Measurements from ENCODE around the gene CTNNAL1.

The CTNNAL1 gene

DNA sequence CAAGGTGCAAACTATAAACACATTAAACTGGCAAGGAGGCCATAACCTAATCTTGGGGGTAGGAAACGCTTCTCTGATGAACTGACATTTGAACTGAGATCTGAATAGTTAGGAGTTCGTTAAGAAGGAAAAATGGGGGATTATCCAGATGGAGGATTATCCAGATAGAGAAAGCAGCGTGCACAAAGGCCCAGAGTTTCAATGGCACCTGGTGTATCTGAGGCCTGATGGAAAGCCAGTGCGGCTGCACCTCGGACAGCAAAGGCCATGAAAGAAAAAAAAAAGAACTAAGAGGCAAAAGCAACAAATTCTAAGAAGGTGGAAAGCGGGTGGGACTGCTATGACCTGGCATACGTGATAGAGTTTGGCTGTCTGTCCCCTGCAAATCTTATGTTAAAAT lies 13.0 kb upstream of the CTNNAL1 start:
- no peak for FAIRE-seq

DNA sequence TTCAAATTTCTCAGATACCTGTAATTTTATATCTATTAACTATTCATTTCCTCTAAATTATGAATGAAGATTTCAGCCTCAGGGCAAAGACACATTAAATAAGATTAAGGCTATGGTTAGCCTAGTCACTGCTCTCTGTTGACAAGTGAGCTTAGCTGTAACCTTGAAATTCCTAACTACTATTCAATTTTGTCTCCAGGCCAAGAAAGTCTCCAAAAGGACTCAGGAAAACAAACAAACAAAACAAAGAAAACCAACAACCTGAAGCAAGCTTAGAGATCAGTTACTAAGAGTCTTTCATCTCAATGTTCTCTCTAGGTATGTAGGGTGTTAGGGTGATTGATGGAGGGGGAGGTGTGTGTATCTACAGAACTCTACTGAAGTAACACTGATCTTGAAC lies 9.6 kb upstream of the CTNNAL1 start:
- FAIRE-seq, result no peak

DNA sequence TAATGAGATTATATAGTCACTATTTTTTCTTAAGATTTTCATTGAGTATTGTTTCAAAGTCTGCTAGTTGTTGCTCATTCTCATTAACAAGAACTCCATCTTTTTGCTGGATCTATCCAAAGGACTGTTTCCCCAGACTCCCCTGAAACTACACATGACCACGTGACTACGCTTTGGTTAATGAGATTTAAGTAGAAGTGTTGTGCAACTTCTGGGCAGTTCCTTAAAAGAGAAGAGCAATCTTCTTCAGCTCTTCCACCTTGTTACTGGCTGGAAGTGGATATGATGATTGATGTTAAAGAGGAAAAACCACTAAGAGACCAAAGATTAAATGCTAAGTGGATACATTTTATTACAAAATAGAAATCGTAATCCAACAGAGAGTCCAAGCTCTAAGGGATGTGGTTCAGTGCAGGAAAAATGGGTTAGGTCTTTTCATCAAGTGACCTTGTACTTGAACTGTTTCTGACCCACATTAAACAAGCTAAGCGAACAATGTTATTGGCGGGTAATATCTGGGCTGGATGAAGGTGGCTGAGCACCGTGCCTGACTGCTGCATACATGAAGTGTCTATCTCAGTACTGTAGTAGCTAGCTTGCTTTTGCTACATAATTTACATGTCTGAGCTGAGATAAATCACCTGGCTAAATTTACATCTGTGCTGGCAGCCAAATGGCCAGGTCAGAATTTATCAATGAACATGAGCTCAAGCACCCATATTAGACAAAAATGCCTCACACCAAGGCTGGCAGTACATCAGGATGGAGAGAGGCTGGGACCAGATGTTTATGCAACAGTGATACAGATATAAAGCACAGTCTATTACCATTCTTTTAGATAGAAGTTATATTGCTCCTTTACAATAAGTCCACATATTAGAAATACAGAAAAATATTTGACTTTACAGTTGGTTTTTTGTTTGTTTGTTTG lies 7.5 kb upstream of the CTNNAL1 start:
- FAIRE-seq, result no peak

DNA sequence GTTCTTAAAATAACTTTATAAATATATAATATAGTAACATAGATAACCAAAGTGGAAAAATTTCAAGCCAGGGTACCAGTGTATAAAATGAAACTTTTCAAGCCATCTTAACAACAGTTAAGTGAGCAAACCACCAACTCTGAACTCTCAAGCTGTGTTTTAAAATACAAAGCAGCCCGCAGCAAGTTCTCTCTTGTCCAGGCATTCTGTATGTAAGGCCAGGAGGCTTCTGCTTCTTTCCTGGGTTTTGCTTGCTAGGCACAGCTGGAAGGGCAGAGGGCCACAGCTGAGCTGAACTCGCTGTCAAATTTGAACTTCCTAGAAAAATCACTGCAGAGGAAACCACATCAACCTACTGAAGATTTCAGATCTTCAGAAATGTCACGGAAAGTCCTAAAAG lies 6.8 kb upstream of the CTNNAL1 start:
- no peak for FAIRE-seq

DNA sequence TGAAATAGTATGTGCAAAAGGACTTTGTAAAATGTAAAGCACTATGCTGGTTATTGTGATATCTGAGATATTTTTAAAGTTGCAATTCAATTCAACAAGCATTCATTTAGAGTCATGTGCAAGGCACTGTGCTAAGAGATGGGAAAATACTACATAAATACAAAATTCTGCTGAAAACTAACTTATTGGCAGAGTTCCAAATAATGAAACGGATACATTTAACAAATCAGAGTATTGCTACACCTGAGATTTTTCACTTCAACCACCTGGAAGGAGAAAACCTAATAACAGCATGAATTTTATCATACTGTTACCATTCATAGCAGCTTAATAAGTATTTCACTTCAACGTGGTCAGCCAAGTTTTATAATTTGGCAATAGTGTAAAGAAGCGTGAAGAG lies 6.1 kb upstream of the CTNNAL1 start:
- no peak for FAIRE-seq

DNA sequence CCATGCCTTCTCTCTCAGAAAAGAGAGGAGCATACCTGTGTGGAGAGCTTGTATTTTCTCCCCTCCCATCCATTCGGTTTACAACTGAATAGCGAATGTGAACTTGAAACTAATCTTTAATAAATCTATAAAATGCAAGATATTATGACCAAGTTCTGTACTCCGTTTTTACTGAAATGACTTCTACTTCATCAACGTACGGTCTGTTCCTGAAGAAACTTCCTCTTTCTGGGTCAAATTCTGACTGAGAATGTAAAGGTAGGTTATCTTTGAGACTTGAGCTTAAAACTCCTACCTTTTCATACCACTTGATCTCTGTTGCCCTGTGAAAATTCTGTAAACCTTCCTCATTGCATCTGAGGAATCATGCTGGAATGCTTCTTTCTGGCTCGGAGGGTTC lies 4.2 kb upstream of the CTNNAL1 start:
- no peak for FAIRE-seq

DNA sequence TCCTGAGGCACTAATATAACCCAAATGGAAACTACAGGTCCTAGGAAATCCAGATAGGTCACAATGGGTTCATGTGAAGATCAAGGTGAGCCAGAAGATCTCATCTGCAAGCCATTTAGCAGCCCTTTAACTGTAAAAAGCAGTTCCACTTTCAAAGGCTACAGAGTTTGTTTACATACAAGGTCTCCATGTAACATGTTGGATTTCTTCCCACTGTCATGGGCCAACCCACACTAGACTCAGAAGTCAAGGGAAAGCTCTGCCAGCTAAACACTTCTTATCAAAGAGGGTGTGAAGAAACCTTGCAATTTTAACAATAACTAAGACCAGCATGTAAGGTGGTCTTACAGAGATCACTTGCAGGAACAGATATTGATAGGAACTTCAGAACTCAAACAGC lies 3.8 kb upstream of the CTNNAL1 start:
- FAIRE-seq, result no peak

DNA sequence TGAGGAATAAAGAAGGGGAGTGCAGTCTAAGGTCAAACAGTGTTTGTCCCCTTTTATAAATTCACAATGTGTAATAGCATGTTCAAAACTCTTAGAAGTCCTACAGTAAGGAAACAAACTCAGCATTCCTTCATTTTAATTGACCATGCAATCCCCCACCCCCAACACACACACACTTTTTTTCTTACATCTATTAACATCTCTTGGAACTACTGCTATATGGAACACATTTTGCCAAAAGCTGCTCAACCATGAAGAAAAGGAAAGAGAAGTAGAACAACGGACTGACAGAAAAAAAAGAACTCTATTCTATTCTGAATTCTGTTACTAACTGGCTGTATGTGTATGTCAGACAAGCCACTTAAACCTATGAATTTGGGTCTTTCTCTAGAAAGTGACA lies 2.8 kb upstream of the CTNNAL1 start:
- no peak for FAIRE-seq

DNA sequence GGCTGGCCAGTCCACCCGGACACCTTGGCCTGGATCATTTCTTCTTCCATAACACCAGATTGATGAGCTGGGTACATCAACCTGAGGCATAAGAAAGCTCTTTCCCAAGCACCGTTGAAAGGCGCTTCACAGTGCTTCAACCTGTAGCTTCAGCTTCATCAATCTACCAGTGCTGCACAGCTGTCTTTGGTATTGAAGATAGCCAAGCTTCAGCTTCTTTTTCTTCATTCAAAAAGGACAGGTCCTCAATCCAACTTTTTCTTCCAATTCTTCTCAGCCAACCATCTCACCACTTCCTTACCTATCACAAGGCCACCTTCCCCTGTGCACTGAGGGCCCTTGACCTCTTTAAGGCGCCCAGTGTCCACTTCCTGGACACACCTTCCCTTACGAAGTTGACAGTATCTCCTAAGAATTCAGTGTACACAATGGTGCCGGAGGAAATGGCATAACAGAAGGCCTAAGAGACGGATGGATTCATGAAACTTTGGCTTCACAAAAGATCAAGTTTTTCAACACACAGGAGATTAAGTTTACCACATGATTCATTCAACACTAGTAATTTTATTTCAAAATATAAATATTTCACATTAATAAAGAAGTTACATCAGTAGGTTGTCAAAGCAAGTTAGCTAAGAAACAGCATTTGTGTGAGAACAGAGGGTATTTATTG lies 1.4 kb upstream of the CTNNAL1 start:
- FAIRE-seq, result no peak

DNA sequence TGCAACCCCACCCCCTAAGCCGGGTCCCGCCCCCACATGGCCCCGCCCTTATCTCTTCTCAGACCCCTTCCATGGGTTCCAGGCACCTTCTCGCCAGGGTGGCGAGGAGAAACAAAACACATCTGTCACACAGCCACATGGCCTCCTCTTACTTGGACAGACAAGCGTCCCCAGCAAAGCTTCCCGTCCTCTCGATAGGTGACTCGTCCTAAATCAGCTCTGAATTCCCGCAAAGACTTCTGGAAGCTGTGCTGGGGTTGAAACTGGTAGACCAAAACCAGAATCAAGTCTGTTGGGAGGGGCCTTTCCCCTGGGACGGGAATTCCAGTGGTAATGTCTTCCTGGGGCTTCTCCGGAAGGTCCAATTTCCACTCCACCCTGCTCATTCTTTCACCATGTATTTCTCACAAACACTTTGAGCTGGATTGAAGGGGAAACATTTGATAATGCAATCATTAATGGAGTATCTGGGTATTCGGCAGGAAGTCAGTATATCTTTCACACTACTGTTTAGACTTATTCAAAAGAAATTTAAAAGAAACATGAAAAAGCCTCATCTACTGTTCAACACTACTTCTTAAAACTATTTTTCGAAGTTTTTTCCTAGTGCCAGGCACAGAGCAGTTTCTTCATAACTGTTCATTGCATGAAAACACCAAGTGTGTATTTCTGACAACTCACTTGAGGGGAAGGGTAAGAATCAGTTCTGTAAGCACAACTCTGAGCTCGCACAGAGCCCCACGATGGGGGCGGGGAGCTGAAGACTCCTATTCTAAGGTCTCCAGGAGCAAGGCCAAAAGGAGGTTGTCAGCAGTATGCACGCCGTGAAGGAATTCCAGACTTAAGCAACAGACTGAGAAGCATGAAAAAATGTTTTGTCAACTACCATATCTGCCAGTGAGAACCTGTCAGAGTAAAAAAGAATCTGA lies 644 bp upstream of the CTNNAL1 start:
- no peak for FAIRE-seq

DNA sequence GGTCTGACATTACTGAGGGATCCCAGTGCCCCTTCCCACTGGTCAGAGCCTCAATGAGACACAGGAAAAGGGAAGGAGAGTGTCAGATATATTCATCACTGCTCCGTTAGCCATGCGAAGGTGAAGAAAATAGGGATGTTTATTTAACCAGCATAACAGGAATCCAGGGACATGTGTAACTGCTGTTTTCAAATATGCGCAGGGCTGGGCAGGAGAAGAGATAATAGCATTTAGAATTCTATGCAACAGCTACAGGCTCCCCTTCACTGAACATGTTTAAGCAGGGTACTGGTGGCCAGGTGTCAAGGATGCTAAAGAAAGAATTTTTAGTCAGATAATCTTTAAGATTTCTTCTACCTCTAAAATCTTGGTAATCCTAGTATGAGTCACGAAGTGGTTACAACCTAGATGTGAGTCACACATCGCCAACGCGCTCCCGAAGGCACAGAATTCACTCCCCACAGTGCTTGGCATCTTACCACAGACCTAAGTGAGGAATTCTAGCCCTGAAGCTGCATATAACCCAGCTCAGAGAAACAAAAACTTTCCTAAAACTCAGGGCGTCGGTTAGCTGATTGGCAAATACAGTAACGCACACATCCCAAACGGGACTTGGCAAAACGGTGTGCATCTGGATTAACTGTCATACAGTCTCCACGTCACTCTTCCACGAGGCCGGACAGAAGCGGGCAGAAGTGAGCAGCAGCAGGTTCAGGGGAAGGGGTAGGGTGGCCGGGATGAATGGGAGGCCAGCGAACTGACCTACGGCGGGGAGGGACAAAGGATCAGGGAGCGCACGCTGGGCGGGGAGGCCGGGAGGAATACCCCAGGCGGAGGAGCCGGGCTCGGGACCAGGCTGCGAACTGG lies 1.1 kb downstream of the CTNNAL1 start:
- FAIRE-seq, result no peak

DNA sequence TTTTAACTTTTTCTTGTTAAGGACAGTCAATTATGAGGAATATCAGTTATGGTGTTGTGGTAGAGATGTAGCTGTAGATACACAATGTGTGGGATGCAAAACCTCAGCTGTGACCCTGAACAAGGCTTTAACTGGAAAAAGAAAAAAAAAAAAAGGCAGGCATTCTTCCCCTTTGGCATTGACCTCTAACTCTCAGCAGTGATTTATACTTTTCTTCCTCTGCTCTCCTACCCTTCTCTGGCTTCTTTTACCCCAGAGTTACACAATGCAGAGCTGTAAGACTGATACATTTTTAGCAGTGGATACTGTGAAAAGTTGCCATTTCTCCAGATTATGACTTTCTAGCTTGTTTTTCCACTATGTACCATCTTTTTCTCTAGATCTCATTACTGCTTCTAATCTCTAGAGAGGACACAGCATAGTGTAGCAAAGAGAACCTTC lies 2.0 kb downstream of the CTNNAL1 start:
- FAIRE-seq, result no peak

DNA sequence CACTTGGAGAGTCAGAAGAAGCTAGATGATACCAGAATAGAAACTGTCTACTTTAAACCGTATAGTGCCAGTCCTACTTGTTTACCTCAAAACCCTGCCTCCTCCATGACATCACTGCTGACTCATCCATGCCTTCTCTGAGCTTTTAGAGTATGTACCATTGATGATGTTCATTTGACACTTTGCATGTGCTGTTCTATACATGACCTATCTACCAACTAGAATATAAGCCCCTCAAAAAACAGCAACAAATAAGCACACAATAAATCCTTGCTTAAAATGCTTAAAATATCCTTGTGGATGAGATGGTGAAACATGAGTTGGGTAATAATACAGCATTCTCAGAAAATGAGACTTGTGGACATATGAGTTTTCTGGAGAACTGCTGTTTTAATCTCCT lies 2.6 kb downstream of the CTNNAL1 start:
- no peak for FAIRE-seq

DNA sequence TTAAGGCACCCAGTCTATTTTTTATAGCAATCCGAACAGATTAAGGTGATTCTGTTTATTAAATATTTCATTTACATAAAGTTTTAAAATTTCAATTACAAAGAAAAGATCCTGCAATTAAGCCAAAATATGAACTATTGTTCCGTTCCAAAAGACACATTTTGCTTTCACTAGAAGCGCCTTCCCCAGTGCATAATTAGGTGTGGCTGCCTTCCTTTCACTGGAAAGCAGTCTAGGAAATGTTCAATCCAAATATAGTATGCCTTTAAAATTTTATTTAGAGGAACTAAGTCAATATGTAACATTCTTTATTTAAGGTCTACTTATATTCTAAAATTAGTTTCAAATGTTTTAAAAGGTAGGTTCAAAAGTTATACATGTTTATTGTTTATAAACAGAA lies 7.6 kb downstream of the CTNNAL1 start:
- no peak for FAIRE-seq

DNA sequence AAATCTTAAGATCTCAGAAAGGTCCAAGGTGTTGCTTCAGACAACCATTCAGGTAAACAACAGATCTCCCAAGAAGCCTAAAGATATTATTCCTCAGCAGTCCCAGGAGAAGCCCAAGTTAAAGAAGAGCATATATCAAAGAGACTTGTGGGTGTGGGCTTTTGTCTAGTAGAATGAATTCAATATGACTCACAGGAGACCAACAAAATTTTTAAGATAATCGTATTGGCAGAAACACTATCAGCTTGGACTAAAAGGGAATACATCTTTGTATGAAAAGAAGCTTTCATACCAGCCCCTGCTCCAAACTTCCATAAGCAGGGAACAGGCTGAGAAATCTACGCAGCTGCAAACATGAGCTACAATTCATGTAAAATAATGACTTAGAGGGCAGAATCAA lies 10.2 kb downstream of the CTNNAL1 start:
- FAIRE-seq, result no peak

DNA sequence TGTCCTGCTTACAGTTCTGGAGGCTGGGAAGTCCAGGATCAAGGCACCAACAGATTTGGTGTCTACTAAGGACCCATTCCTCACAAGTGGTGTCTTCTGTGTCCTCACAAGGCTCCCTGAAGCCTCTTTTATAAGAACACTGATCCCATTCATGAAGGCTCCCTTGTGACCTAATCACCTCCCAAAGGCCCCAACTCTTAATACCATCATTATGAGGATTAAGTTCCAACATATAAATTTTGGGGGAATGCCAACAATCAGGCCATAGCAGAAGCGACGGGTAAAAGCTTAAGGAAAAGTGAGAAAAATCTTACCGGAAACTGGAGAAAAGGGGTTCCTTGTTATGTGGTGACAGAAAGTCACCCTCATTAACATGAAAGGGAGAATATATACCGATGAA lies 11.2 kb downstream of the CTNNAL1 start:
- no peak for FAIRE-seq

DNA sequence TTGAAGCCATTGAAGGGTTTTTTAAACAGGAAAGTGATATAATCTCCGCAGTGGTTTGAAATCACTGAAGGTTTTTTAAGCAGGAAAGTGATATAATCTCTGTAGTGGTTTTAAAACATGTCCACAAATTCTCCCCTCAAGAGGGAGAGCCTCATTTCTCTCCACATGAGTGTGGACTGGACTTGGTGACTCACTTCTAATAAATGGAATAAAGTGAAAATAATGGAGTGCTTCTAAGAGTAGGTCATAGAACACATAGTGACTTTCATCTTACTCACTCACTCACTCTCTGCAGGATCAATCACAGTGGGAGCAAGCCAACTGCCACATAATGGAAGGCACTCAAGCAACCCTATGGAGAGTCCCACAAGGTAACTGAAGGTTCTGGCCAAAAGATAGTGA lies 12.0 kb downstream of the CTNNAL1 start:
- no peak for FAIRE-seq

DNA sequence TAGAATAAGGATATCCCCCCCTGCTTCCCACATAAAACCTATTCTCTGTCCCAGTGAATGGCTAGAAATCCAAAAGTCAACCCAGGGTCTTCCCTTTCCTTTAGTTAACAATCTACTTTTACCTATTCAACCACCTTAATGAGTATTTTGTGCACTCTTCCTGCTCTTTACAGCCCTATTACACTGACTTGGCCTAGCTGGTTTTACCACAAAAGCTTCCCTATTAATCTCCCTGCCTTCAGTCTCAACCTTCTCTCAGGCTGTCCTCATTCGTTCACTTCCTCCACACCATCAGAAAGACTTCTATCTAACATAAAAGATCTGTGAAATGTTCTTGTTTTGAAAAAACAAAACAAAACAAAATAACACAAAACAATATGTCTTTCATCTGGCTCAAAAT lies 16.2 kb downstream of the CTNNAL1 start:
- FAIRE-seq, result no peak

DNA sequence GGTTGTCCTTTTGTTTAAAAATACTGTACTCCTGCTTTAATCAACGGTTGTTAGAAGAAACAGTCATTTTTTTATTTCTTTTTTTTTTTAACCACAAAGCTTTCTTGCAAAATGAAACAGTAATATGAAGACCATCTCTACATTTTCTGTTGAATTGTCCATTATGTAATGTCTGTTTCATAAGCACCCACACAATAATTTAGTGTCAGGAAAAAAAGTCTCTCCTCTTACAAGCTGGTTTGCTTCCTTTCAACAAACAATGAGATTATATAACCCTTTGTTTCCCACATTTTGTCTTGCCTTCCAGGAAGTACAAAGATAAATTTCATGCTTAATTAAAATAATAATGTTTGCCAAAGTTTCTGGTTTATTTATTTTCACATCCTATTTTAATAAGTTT lies 16.7 kb downstream of the CTNNAL1 start:
- FAIRE-seq, result no peak

DNA sequence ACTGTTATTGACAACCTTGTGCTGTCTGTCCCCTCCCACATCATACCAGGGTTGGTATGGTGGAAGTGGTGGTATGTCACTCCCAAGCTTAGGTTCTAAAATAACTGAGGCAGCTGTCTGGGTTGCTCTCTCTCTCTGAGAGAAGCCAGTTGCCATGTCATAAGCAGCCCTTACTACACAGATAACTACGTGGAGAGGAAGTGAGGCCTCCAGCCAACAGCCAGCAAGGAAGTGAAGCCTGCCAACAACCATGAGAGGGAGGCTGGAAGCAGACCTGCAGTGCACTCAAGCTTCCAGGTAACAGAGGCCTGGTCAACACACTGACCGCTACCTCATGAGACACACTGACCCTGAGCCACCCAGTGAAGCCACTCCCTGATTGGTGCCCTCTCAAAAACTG lies 18.6 kb downstream of the CTNNAL1 start:
- FAIRE-seq, result no peak

DNA sequence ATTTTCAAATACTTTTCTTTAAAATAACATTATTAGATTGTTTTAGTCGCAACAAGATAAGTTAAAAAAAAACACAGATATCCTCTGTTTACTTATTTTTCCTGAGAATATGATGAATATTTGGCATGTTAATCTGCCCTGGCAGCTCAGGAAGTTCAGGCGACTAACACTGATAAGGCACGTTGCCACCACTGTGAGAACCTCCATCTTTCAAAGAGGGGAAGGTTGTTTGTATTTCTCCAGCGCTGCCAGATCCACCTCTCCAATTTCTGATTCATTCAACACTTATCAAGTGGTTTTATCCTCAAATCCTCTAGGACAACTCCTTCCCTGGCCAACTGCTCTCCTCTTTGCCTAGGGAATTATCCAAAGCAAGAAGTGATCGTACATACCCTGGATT lies 21.8 kb downstream of the CTNNAL1 start:
- no peak for FAIRE-seq

DNA sequence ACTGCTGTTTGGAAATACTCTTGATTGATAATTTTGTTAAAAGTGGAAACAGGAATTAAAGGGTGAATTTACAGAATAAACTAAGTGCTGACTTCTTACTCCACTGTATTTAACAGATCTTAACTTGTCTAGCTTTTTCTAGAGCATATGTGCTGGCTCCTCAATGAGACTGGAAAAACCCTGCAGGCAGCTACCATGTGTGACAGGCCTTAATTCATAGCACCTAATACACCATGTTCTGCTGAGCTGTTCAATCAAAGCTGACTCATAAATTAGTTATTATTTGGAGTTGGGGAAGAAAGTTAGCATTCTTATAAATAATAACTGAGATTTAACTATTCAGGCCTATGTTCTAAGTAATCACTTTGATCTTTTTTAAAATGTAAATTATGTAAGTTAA lies 29.4 kb downstream of the CTNNAL1 start:
- FAIRE-seq, result no peak

Data from colon (tissue), 2 donors.